H1 (cell line): Measurements from ENCODE around the gene XRRA1. TPM values are rescaled to one million over a fixed set of nuclear protein-coding genes. Genes with fewer than 3 reads are reported as not detected.

Source experiments
- CTCF ChIA-PET: fragments of 300-600 bp; sonication (Branson Sonifier 250); formaldehyde crosslinking; loops from one replicate; lab custom pipeline; 2021; ENCODE audit not compliant: partially characterized antibody; lab: Charles Lee
- POLR2A ChIA-PET: fragments of 300-600 bp; sonication (Branson Sonifier 250); formaldehyde crosslinking; loops from one replicate; lab custom pipeline; 2021; ENCODE audit warnings: inconsistent platforms; ENCODE audit not compliant: partially characterized antibody; lab: Charles Lee
- DNase-seq, 2 experiments: peaks; one replicate each; pipeline versions ENCODE4 v3.0.0 to v3.0.0-alpha.2; 2010 to 2022; ENCODE audit warnings: low spot score in 2 of 2, low read depth in 1 of 2, mixed read lengths in 1 of 2
- FAIRE-seq: peaks from 2 replicates; lab custom pipeline; 2011; peaks lifted over from hg19 to GRCh38; lab: Jason Lieb, UNC
- H2AFZ ChIP-seq: 2 replicates; pipeline ENCODE4 v1.8.1; 2012; ENCODE audit warnings: low read length, inconsistent platforms
- H2AK5ac ChIP-seq: 2 replicates; pipeline ENCODE4 v1.6.1; 2013; ENCODE audit warnings: low read depth, low read length
- H2BK120ac ChIP-seq: replicated peaks from 2 replicates; pipeline ENCODE3; 2013; ENCODE audit warnings: low read depth, low read length, inconsistent platforms
- H2BK12ac ChIP-seq: 2 replicates; pipeline ENCODE4 v1.6.1; 2013; ENCODE audit warnings: low read depth, low read length
- H2BK15ac ChIP-seq: 2 replicates; pipeline ENCODE4 v1.6.1; 2013; ENCODE audit warnings: low read length
- H2BK20ac ChIP-seq: 2 replicates; pipeline ENCODE4 v1.6.1; 2013; ENCODE audit warnings: low read length
- H2BK5ac ChIP-seq: 2 replicates; pipeline ENCODE4 v1.6.1; 2013; ENCODE audit warnings: low read depth, low read length
- H3K14ac ChIP-seq: 2 replicates; pipeline ENCODE4 v1.6.1; 2013; ENCODE audit warnings: inconsistent platforms; ENCODE audit not compliant: insufficient read length
- H3K18ac ChIP-seq: 2 replicates; pipeline ENCODE4 v1.6.1; 2013; ENCODE audit warnings: low read length; ENCODE audit errors: extremely low read depth
- H3K23ac ChIP-seq: 2 replicates; pipeline ENCODE4 v1.6.1; 2013; ENCODE audit warnings: inconsistent platforms; ENCODE audit not compliant: insufficient read length
- H3K23me2 ChIP-seq: 2 replicates; pipeline ENCODE4 v1.6.1; 2013; ENCODE audit warnings: low read depth, low read length
- H3K27ac ChIP-seq: 2 replicates; pipeline ENCODE4 v1.6.1; 2011; ENCODE audit warnings: low read depth, low read length, inconsistent platforms
- H3K27me3 ChIP-seq, 4 experiments: replicated peaks in 1 of 4; 1 replicate in 1 of 4; 2 replicates in 3 of 4; pipeline versions ENCODE4 v1.6.1 to v1.8.1; 2011 to 2013; ENCODE audit warnings: low read length in 3 of 4, mild to moderate bottlenecking in 3 of 4, inconsistent platforms in 2 of 4, mixed read lengths in 2 of 4, moderate library complexity in 1 of 4; ENCODE audit not compliant: control insufficient read depth in 3 of 4, insufficient read depth in 3 of 4; ENCODE audit errors: extremely low read depth in 1 of 4
- H3K36me3 ChIP-seq, 4 experiments: 2 replicates each; pipeline versions ENCODE4 v1.6.1 to v1.8.1; 2011 to 2013; ENCODE audit warnings: mild to moderate bottlenecking in 4 of 4, low read length in 3 of 4, moderate library complexity in 2 of 4, control low read depth in 1 of 4, inconsistent platforms in 1 of 4; ENCODE audit not compliant: insufficient read depth in 4 of 4, control insufficient read depth in 2 of 4
- H3K4ac ChIP-seq: replicated peaks from 2 replicates; pipeline ENCODE3; 2013; ENCODE audit warnings: low read length, low read depth, mixed read lengths, inconsistent platforms; ENCODE audit not compliant: insufficient read length
- H3K4me1 ChIP-seq, 4 experiments: replicated peaks in 1 of 4; 1 replicate in 1 of 4; 2 replicates in 3 of 4; pipeline versions ENCODE4 v1.6.1 to v1.8.1; 2011 to 2013; ENCODE audit warnings: low read length in 3 of 4, inconsistent platforms in 2 of 4, mixed read lengths in 1 of 4; ENCODE audit not compliant: insufficient read depth in 4 of 4, control insufficient read depth in 3 of 4
- H3K4me2 ChIP-seq, 2 experiments: 2 replicates each; pipeline versions ENCODE4 v1.6.1 to v1.8.1; 2011 to 2013; ENCODE audit warnings: low read depth in 2 of 2, low read length in 2 of 2, control low read depth in 1 of 2, inconsistent platforms in 1 of 2, mild to moderate bottlenecking in 1 of 2; ENCODE audit not compliant: insufficient read depth in 1 of 2
- H3K4me3 ChIP-seq, 4 experiments: fragments of 200-600, 300-600 bp in 1 of 4; sonication (generic), shearing (Covaris generic), sonication (Bioruptor Twin) in 1 of 4; 2 replicates each; pipeline versions ENCODE4 v1.5.1 to v1.8.1; 2011 to 2016; ENCODE audit warnings: low read length in 4 of 4, low read depth in 3 of 4, control low read depth in 2 of 4, inconsistent platforms in 2 of 4, mild to moderate bottlenecking in 2 of 4, mixed read lengths in 1 of 4, moderate library complexity in 1 of 4; ENCODE audit not compliant: insufficient read depth in 2 of 4; ENCODE audit errors: extremely low read depth in 1 of 4
- H3K56ac ChIP-seq: replicated peaks from 2 replicates; pipeline ENCODE3; 2013; ENCODE audit warnings: low read depth, mild to moderate bottlenecking, mixed read lengths, low read length, inconsistent platforms; ENCODE audit not compliant: insufficient read length
- H3K79me1 ChIP-seq: 2 replicates; pipeline ENCODE4 v1.6.1; 2013; ENCODE audit warnings: low read depth, low read length, control low read depth
- H3K79me2 ChIP-seq, 2 experiments: 2 replicates each; pipeline versions ENCODE4 v1.6.1 to v1.8.1; 2012 to 2013; ENCODE audit warnings: low read length in 2 of 2, mild to moderate bottlenecking in 2 of 2, inconsistent platforms in 1 of 2; ENCODE audit not compliant: insufficient read depth in 2 of 2, control insufficient read depth in 1 of 2
- H3K9ac ChIP-seq, 4 experiments: replicated peaks in 1 of 4; 1 replicate in 1 of 4; 2 replicates in 3 of 4; pipeline versions ENCODE4 v1.6.1 to v1.8.1; 2011 to 2013; ENCODE audit warnings: low read depth in 3 of 4, low read length in 3 of 4, control low read depth in 2 of 4, mild to moderate bottlenecking in 2 of 4, moderate library complexity in 2 of 4, inconsistent platforms in 1 of 4; ENCODE audit errors: extremely low read depth in 1 of 4
- H3K9me3 ChIP-seq, 2 experiments: 2 replicates each; pipeline versions ENCODE4 v1.6.1 to v1.8.1; 2012 to 2013; ENCODE audit warnings: mild to moderate bottlenecking in 2 of 2, moderate library complexity in 2 of 2, control low read depth in 1 of 2, inconsistent platforms in 1 of 2, low read depth in 1 of 2, low read length in 1 of 2, mixed read lengths in 1 of 2; ENCODE audit not compliant: insufficient read depth in 2 of 2
- H4K20me1 ChIP-seq, 2 experiments: replicated peaks in 1 of 2; 2 replicates each; pipeline versions ENCODE3 to v1.8.1; 2011 to 2013; ENCODE audit warnings: inconsistent platforms in 2 of 2, low read length in 2 of 2, mild to moderate bottlenecking in 1 of 2; ENCODE audit not compliant: insufficient read depth in 2 of 2, control insufficient read depth in 1 of 2
- H4K5ac ChIP-seq: 2 replicates; pipeline ENCODE4 v1.6.1; 2013; ENCODE audit warnings: low read length, low read depth, mixed read lengths, inconsistent platforms; ENCODE audit not compliant: insufficient read length
- H4K8ac ChIP-seq: 2 replicates; pipeline ENCODE4 v1.8.0; 2013; ENCODE audit warnings: mild to moderate bottlenecking, moderate library complexity, low read length, inconsistent platforms; ENCODE audit not compliant: insufficient read depth; ENCODE audit errors: extremely low read depth
- H4K91ac ChIP-seq: replicated peaks from 2 replicates; pipeline ENCODE3; 2013; ENCODE audit warnings: low read length, mixed read lengths, inconsistent platforms; ENCODE audit not compliant: insufficient read length
- CHD2 ChIP-seq: IDR thresholded peaks from 2 replicates; pipeline ENCODE4 v1.6.1; 2012; ENCODE audit warnings: low read length, improper control_type of control experiment
- CTBP2 ChIP-seq: IDR thresholded peaks from 2 replicates; pipeline ENCODE4 v1.7.0; 2011; ENCODE audit warnings: borderline replicate concordance, mild to moderate bottlenecking, moderate library complexity, mixed read lengths, low read length; ENCODE audit not compliant: insufficient read depth, insufficient read length
- TAF1 ChIP-seq: IDR thresholded peaks from 2 replicates; pipeline ENCODE4 v1.6.1; 2011; ENCODE audit warnings: mild to moderate bottlenecking, low read depth, low read length
- polyA plus RNA-seq, 7 experiments: library from polyadenylated mRNA; depleted of rRNA in 3 of 7; stranded (reverse) in 5 of 7; unstranded in 2 of 7; fragments of >200 nt in 5 of 7; fragments of 200-250 nt in 2 of 7; gene quantifications; 1 replicate in 5 of 7; 2 replicates in 1 of 7; 4 replicates in 1 of 7; pipeline versions ENCODE4 v1.2.1 to v1.2.3, GENCODE V29; 2011 to 2013; ENCODE audit warnings: missing spikeins in 2 of 7, mixed read lengths in 2 of 7
- total RNA-seq: library from RNA; stranded (reverse); fragmentation: NEBNext Ultra II Directional; extraction: Animal tissue kit (Norgen Biotek cat#: 25700); gene quantifications from 2 replicates; pipeline ENCODE4 v1.2.1, GENCODE V29; 2021

The XRRA1 gene
- total and polyA plus RNA-seq, 2 of the 8 experiments (the other 6 are each of a cell fraction or from before 2014, with no cell fraction given), result 2.1 to 7.1 TPM

DNA sequence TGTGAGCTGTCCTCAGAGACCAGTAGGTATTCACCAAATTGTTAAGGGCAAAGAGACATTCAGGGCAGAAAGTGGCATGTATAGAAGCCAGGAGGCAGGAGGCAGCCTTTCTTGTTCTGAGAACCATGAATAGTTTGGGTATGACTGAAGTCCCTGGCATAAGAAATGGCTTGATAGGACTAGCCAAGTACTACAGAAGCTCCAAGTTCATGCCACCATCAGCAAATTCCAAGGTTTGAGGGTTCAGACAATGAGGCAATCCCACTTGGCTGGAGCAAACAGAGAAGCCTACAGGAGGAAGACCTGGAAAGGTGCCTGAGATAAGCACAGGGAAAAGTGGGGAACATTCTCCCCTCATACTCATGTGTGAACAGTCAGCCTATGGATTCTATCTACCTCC is 25.8 kb downstream of the XRRA1 start:
- Histone ChIP-seq H3K79me2 (no peaks in the 10 kb centered on the region), H3K14ac (no peak overlapping the region), H4K8ac (no peak overlapping the region), H2BK12ac (no peak overlapping the region), H3K23ac (no peak overlapping the region), H3K79me1 (no peaks in the 10 kb centered on the region), H3K4me1 (no peaks in the 10 kb centered on the region), H2BK20ac (no peak overlapping the region), H2AFZ (no peak overlapping the region), H3K23me2 (no peaks in the 10 kb centered on the region), H3K9me3 (no peaks in the 10 kb centered on the region), H2BK15ac (no peak overlapping the region), H2AK5ac (no peak overlapping the region), H2BK5ac (no peak overlapping the region), H3K56ac (no peak overlapping the region), H3K18ac (no peak overlapping the region), H3K4me2 (no peak overlapping the region), H3K27ac (no peak overlapping the region), H3K9ac (no peak overlapping the region; a peak in 1 of 7 replicates), H4K20me1 (no peaks in the 10 kb centered on the region), H3K27me3 (no peaks in the 10 kb centered on the region), H3K4ac (no peak overlapping the region), H3K36me3 (no peaks in the 10 kb centered on the region; a peak in 1 of 8 replicates), H2BK120ac (no peak overlapping the region), H4K5ac (no peak overlapping the region), H4K91ac (no peak overlapping the region), H3K4me3 (no peak overlapping the region)
- TF ChIP-seq CHD2, result no peak
- no peak for TF ChIP-seq CTBP2
- TF ChIP-seq TAF1, result no peak
- DNase-seq (no peak), FAIRE-seq (no peak)
- CTCF ChIA-PET, result interaction anchor here (1.1 to 2.0 kb wide), 4 partner anchors 9 to 99 kb away, joined by 3 to 5 read pairs (median 4); no protein-coding TSS in a partner anchor
- POLR2A ChIA-PET, result no interaction called here
